ENCODE data around the gene RPTOR. TPM values are rescaled to one million over a fixed set of nuclear protein-coding genes. Genes with fewer than 3 reads are reported as not detected.

RPTOR gene
- total RNA-seq, 1 donor from 2014 or later, result 32.3 TPM

- no peak for DNase-seq (ENCODE audit: low spot score)
- intact Hi-C loops (cut with DNase I), result no loop called here
These were observed 220.8 kb downstream of the RPTOR start for GRCh38 chr17:80765241-80765961.

GRCh38 chr17:80766290-80766855 lies 221.7 kb downstream of the RPTOR start:
- DNase-seq (ENCODE audit: low spot score), result no peak
- intact Hi-C loops (cut with DNase I), result no loop called here

GRCh38 chr17:80768389-80768788 lies 223.8 kb downstream of the RPTOR start:
- intact Hi-C loops (cut with DNase I), result no loop called here
- no peak for DNase-seq (ENCODE audit: low spot score)

- intact Hi-C loops (cut with DNase I), result no loop called here
- DNase-seq (ENCODE audit: low spot score), result no peak
These were observed 224.3 kb downstream of the RPTOR start for GRCh38 chr17:80768936-80769335.

GRCh38 chr17:80769516-80769915 lies 224.9 kb downstream of the RPTOR start:
- DNase-seq (ENCODE audit: low spot score), result no peak
- intact Hi-C loops (cut with DNase I), result no loop called here

- no peak for DNase-seq (ENCODE audit: low spot score)
- intact Hi-C loops (cut with DNase I), result no loop called here
These were observed 225.4 kb downstream of the RPTOR start for GRCh38 chr17:80769936-80770625.

GRCh38 chr17:80770881-80771611 lies 226.4 kb downstream of the RPTOR start:
- intact Hi-C loops (cut with DNase I), result no loop called here
- no peak for DNase-seq (ENCODE audit: low spot score)

GRCh38 chr17:80771612-80772005 lies 227.0 kb downstream of the RPTOR start:
- no peak for DNase-seq (ENCODE audit: low spot score)
- intact Hi-C loops (cut with DNase I), result no loop called here

GRCh38 chr17:80772906-80773242 lies 228.2 kb downstream of the RPTOR start:
- intact Hi-C loops (cut with DNase I), result no loop called here
- no peak for DNase-seq (ENCODE audit: low spot score)

GRCh38 chr17:80773243-80773991 lies 228.8 kb downstream of the RPTOR start:
- no peak for DNase-seq (ENCODE audit: low spot score)

GRCh38 chr17:80774146-80774545 lies 229.5 kb downstream of the RPTOR start:
- intact Hi-C loops (cut with DNase I), result no loop called here
- DNase-seq (ENCODE audit: low spot score), result no peak

More at GRCh38 chr17:80773243-80773991, 228.8 kb downstream of the RPTOR start:
- intact Hi-C loops (cut with DNase I), result no loop called here

GRCh38 chr17:80774643-80775281 lies 230.1 kb downstream of the RPTOR start:
- intact Hi-C loops (cut with DNase I), result no loop called here
- DNase-seq (ENCODE audit: low spot score), result no peak

- intact Hi-C loops (cut with DNase I), result no loop called here
- no peak for DNase-seq (ENCODE audit: low spot score)
These were observed 231.2 kb downstream of the RPTOR start for GRCh38 chr17:80775863-80776262.

- DNase-seq (ENCODE audit: low spot score), result no peak
- intact Hi-C loops (cut with DNase I), result no loop called here
These were observed 232.6 kb downstream of the RPTOR start for GRCh38 chr17:80777274-80777673.

- DNase-seq (ENCODE audit: low spot score), result no peak
- intact Hi-C loops (cut with DNase I), result no loop called here
These were observed 234.1 kb downstream of the RPTOR start for GRCh38 chr17:80778716-80779115.

GRCh38 chr17:80779336-80779735 lies 234.7 kb downstream of the RPTOR start:
- intact Hi-C loops (cut with DNase I), result no loop called here
- no peak for DNase-seq (ENCODE audit: low spot score)

GRCh38 chr17:80779961-80780380 lies 235.3 kb downstream of the RPTOR start:
- no peak for DNase-seq (ENCODE audit: low spot score)
- intact Hi-C loops (cut with DNase I), result no loop called here

GRCh38 chr17:80780381-80781198 lies 236.0 kb downstream of the RPTOR start:
- intact Hi-C loops (cut with DNase I), result no loop called here

More at GRCh38 chr17:80780381-80781198, 236.0 kb downstream of the RPTOR start:
- DNase-seq (ENCODE audit: low spot score), result no peak

Measured in cardiac septum (tissue), 1 donor.